A673 (cell line): ENCODE data around the gene ORAI1. TPM values are rescaled to one million over a fixed set of nuclear protein-coding genes. Genes with fewer than 3 reads are reported as not detected.

Experiments
- BruUV-seq: library from RNA; stranded (reverse); fragments of 400-500 nt; replicated peaks from 2 replicates; lab custom pipeline; 2021; lab: Mats Ljungman, UMichigan
- CTCF ChIA-PET: fragments of 300-600 bp; sonication (Branson Sonifier 250); formaldehyde crosslinking; loops from one replicate; lab custom pipeline; 2022; ENCODE audit warnings: antibody characterized with exemption; lab: Charles Lee
- POLR2A ChIA-PET: fragments of 300-600 bp; sonication (Branson Sonifier 250); formaldehyde crosslinking; loops from one replicate; lab custom pipeline; 2022; ENCODE audit warnings: antibody characterized with exemption; ENCODE audit not compliant: low non-redundant PET; lab: Charles Lee
- DNase-seq: peaks from one replicate; pipeline ENCODE4 v3.0.0-alpha.2; 2015; ENCODE audit warnings: low spot score
- H3K27ac ChIP-seq: fragments of 200-600 bp; sonication (generic); 2 replicates; pipeline ENCODE4 v1.5.1; 2016; ENCODE audit warnings: mixed run types, low read depth, mild to moderate bottlenecking, mixed read lengths, antibody characterized with exemption, low read length; ENCODE audit not compliant: poor library complexity, severe bottlenecking
- H3K27me3 ChIP-seq: fragments of 200-600 bp; sonication (generic); replicated peaks from 2 replicates; pipeline ENCODE4 v1.6.1; 2017; ENCODE audit warnings: mixed run types, low read depth, mild to moderate bottlenecking, mixed read lengths, antibody characterized with exemption, low read length; ENCODE audit not compliant: insufficient read depth, poor library complexity
- H3K36me3 ChIP-seq: fragments of 200-600 bp; sonication (generic); 2 replicates; pipeline ENCODE4 v1.6.1; 2016; ENCODE audit warnings: mixed run types, mild to moderate bottlenecking, mixed read lengths, antibody characterized with exemption, low read length; ENCODE audit not compliant: insufficient read depth, poor library complexity, severe bottlenecking
- H3K4me1 ChIP-seq: fragments of 200-600 bp; sonication (generic); 2 replicates; pipeline ENCODE4 v1.6.1; 2017; ENCODE audit warnings: mixed run types, mild to moderate bottlenecking, mixed read lengths, antibody characterized with exemption, low read length; ENCODE audit not compliant: insufficient read depth, poor library complexity, severe bottlenecking
- H3K4me3 ChIP-seq: fragments of 200-600 bp; sonication (generic); 2 replicates; pipeline ENCODE4 v1.5.1; 2016; ENCODE audit warnings: low read depth, mixed run types, mild to moderate bottlenecking, mixed read lengths, low read length; ENCODE audit not compliant: poor library complexity, severe bottlenecking
- H3K9me3 ChIP-seq: fragments of 200-600 bp; sonication (generic); 2 replicates; pipeline ENCODE4 v1.6.1; 2016; ENCODE audit warnings: mixed run types, low read depth, mild to moderate bottlenecking, mixed read lengths, antibody characterized with exemption, low read length; ENCODE audit not compliant: poor library complexity, severe bottlenecking
- EZH2 ChIP-seq: fragments of 200-600 bp; sonication (generic); IDR thresholded peaks from 2 replicates; pipeline ENCODE4 v1.6.1; 2017; ENCODE audit warnings: borderline replicate concordance, low read depth, mild to moderate bottlenecking, mixed read lengths, antibody characterized with exemption, low read length; ENCODE audit not compliant: poor library complexity, severe bottlenecking
- intact Hi-C: fragments of 100-400 bp; cut with micrococcal nuclease; formaldehyde crosslinking; loops from one replicate; pipeline ENCODE4 v1.10.0; 2022; ENCODE audit not compliant: unreplicated experiment
- total RNA-seq: library from RNA; stranded (reverse); gene quantifications from 2 replicates; pipeline ENCODE4 v1.2.3, GENCODE V29; 2021
- TF ChIP-seq, protein P1 (sequence below): fragments of 300-800, 200-600 bp; sonication (generic); conservative IDR thresholded peaks from 2 replicates; pipeline ENCODE4 v1.5.1; 2017; ENCODE audit warnings: low read depth, mild to moderate bottlenecking, antibody characterized with exemption, low read length, moderate library complexity, mixed read lengths

Gene ORAI1
- total RNA-seq, 1 experiment from 2014 or later, result 28.2 TPM

- H3K9me3 ChIP-seq, result no peaks in the 10 kb centered on the region
- H3K36me3 ChIP-seq, result no peaks in the 10 kb centered on the region
- TF ChIP-seq, protein P1, sequence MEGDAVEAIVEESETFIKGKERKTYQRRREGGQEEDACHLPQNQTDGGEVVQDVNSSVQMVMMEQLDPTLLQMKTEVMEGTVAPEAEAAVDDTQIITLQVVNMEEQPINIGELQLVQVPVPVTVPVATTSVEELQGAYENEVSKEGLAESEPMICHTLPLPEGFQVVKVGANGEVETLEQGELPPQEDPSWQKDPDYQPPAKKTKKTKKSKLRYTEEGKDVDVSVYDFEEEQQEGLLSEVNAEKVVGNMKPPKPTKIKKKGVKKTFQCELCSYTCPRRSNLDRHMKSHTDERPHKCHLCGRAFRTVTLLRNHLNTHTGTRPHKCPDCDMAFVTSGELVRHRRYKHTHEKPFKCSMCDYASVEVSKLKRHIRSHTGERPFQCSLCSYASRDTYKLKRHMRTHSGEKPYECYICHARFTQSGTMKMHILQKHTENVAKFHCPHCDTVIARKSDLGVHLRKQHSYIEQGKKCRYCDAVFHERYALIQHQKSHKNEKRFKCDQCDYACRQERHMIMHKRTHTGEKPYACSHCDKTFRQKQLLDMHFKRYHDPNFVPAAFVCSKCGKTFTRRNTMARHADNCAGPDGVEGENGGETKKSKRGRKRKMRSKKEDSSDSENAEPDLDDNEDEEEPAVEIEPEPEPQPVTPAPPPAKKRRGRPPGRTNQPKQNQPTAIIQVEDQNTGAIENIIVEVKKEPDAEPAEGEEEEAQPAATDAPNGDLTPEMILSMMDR, result peak; percentile 11; the same call in 1 of the 2 replicates
- no peak for TF ChIP-seq EZH2
- POLR2A ChIA-PET, result interaction anchor here (0.6 kb wide), 1 partner anchor 35 kb away, joined by 5 read pairs; no protein-coding TSS in a partner anchor
- DNase-seq, result peak; percentile 86
- H3K4me3 ChIP-seq, result peak overlapping the region; percentile 91
- peaks cover 31% of the 10 kb centered on the region for H3K4me1 ChIP-seq
- CTCF ChIA-PET, result interaction anchor here (0.6 to 2.5 kb wide), 5 partner anchors 41 to 228 kb away, joined by 4 to 18 read pairs (median 4); no protein-coding TSS in a partner anchor
- intact Hi-C loops, result loop anchor here (1.0 to 5.0 kb wide), 2 partner anchors 45 to 75 kb away; no protein-coding TSS in a partner anchor
- BruUV-seq, result no TSS peak
- no peaks in the 10 kb centered on the region for H3K27me3 ChIP-seq
- peak overlapping the region; percentile 82 for H3K27ac ChIP-seq
These were observed 717 bp downstream of the ORAI1 start for GRCh38 chr12:121626853-121627640.

- Histone ChIP-seq H3K9me3 (no peaks in the 10 kb centered on the region), H3K4me1 (peaks cover 35% of the 10 kb centered on the region), H3K27ac (peak overlapping the region; percentile 70), H3K27me3 (no peaks in the 10 kb centered on the region), H3K4me3 (peak overlapping the region; percentile 91), H3K36me3 (no peaks in the 10 kb centered on the region)
- POLR2A ChIA-PET, result no interaction called here
- CTCF ChIA-PET, result interaction anchor here (2.5 kb wide), 1 partner anchor 75 kb away, joined by 18 read pairs; no protein-coding TSS in a partner anchor
- no TSS peak for BruUV-seq
- no peak for DNase-seq
- intact Hi-C loops, result loop anchor here (5.0 kb wide), 1 partner anchor 44 kb away; no protein-coding TSS in a partner anchor
- TF ChIP-seq, protein P1, result no peak
- TF ChIP-seq EZH2, result no peak
These were observed 1.7 kb downstream of the ORAI1 start for GRCh38 chr12:121628037-121628436.

DNA sequence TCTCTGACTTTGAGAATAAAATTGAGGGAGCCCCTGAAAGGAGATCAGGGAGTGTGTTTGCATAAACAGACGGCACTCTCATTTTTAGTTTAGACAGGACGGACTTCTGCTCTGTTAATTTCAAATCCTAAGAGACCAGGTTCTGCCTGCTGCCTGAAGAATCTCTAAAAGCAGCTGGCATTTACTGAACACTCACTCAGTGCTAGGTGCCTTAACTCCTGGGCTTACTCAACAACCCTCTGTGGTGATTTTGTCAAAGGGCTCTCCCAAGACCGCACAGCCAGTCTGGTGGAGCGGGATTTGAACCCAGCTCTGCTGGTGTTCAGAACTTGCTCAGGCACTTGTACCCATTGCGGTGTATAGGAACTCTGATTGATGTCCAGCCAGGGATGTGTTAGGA is 2.2 kb downstream of the ORAI1 start:
- CTCF ChIA-PET, result no interaction called here
- H3K36me3 ChIP-seq, result no peaks in the 10 kb centered on the region
- peak overlapping the region; percentile 70 for H3K27ac ChIP-seq
- BruUV-seq, result no TSS peak
- H3K9me3 ChIP-seq, result no peaks in the 10 kb centered on the region
- H3K4me3 ChIP-seq, result peak overlapping the region; percentile 91
- H3K27me3 ChIP-seq, result no peaks in the 10 kb centered on the region
- POLR2A ChIA-PET, result no interaction called here
- H3K4me1 ChIP-seq, result peaks cover 37% of the 10 kb centered on the region
- DNase-seq, result no peak
- TF ChIP-seq, protein P1, result no peak
- TF ChIP-seq EZH2, result no peak
- intact Hi-C loops, result loop anchor here (5.0 kb wide), 1 partner anchor 44 kb away; no protein-coding TSS in a partner anchor
